Activated T-helper 1 cell treated with anti-CD3 and anti-CD28 coated beads, Interleukin-2, amount 50 U/mL, for 16 hours (primary cell): Measurements from ENCODE around the gene OSBPL10.
"Not testable (repeated sequence)": the region's sequence is repeated elsewhere in the genome, so short reads cannot be mapped to it uniquely, and the experiment has no call there.

Experiments used
- DNase-seq, 2 donors: peaks; one replicate each; pipeline ENCODE4 v3.0.0-alpha.2; 2020; ENCODE audit warnings: low read depth in 1 of 2, low spot score in 1 of 2

OSBPL10 gene

GRCh38 chr3:31891876-31892455, 89.1 kb downstream of the OSBPL10 start:
- DNase-seq, result no peak

- DNase-seq, result no peak
Measured at GRCh38 chr3:31890742-31891469, 90.2 kb downstream of the OSBPL10 start.

- DNase-seq, result no peak
Measured at GRCh38 chr3:31890007-31890406, 91.1 kb downstream of the OSBPL10 start.

- no peak for DNase-seq
Measured at GRCh38 chr3:31885235-31885634, 95.8 kb downstream of the OSBPL10 start.

GRCh38 chr3:31884251-31884650, 96.8 kb downstream of the OSBPL10 start:
- no peak for DNase-seq

GRCh38 chr3:31882895-31883294, 98.2 kb downstream of the OSBPL10 start:
- no peak for DNase-seq

- no peak for DNase-seq
Measured at GRCh38 chr3:31882431-31882830, 98.6 kb downstream of the OSBPL10 start.

- DNase-seq, result no peak
Measured at GRCh38 chr3:31880482-31881078, 100.5 kb downstream of the OSBPL10 start.

GRCh38 chr3:31880020-31880419, 101.0 kb downstream of the OSBPL10 start:
- no peak for DNase-seq

GRCh38 chr3:31879365-31879764, 101.7 kb downstream of the OSBPL10 start:
- no peak for DNase-seq

GRCh38 chr3:31878231-31878838, 102.7 kb downstream of the OSBPL10 start:
- no peak for DNase-seq

- DNase-seq, result no peak
Measured at GRCh38 chr3:31876331-31876730, 104.7 kb downstream of the OSBPL10 start.

GRCh38 chr3:31875437-31875836, 105.6 kb downstream of the OSBPL10 start:
- DNase-seq, result no peak

- DNase-seq, result no peak
Measured at GRCh38 chr3:31873254-31873820, 107.7 kb downstream of the OSBPL10 start.

- DNase-seq, result no peak
Measured at GRCh38 chr3:31871939-31872507, 109.0 kb downstream of the OSBPL10 start.

- DNase-seq, result not testable (repeated sequence)
Measured at GRCh38 chr3:31870111-31870510, 111.0 kb downstream of the OSBPL10 start.

- no peak for DNase-seq
Measured at GRCh38 chr3:31868236-31868635, 112.8 kb downstream of the OSBPL10 start.

GRCh38 chr3:31862666-31863279, 118.3 kb downstream of the OSBPL10 start:
- DNase-seq, result no peak

GRCh38 chr3:31861826-31862225, 119.2 kb downstream of the OSBPL10 start:
- no peak for DNase-seq

- DNase-seq, result not testable (repeated sequence)
Measured at GRCh38 chr3:31860642-31861041, 120.4 kb downstream of the OSBPL10 start.

GRCh38 chr3:31859245-31859644, 121.8 kb downstream of the OSBPL10 start:
- DNase-seq, result no peak
